ENCODE results near the gene RTF2.

DNA sequence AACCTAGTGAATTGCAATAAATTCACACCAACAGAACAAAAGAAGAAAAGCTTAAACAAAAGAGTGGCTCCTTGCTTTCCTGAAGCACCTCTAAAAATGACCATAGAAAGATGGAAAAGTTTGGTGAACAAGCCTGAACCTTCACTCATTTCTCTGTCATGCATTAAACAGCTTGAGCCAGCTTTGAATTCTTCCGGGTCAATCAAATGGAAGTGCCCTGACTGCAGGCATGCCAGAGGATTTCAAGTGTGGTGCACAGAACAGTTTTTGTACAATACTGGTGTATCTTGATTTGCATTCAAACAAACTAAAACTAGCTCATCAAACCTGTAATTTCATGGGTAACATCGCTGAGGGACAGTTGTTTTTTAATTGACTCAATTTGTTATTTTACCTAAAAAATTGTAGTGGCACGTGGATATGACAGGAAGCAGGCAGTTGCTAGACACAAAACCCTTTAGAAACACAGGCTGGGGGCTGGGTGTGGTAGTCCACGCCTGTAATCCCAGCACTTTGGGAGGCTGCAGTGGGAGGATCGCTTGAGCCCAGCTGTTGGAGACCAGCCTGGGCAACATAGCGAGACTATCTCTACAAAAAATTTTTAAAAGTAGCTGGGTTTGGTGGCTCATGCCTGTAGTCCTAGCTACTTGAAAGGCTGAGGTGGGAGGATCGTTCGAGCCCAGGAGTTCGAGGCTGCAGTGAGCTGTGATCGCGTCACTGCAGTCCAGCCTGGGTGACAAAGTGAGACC lies 47.3 kb upstream of the RTF2 start:
- no peak for TF ChIP-seq POLR2AphosphoS5 (IDR thresholded peaks at IDR 0.05; ENCODE audit: low read depth, low read length)
- TF ChIP-seq, protein P1, sequence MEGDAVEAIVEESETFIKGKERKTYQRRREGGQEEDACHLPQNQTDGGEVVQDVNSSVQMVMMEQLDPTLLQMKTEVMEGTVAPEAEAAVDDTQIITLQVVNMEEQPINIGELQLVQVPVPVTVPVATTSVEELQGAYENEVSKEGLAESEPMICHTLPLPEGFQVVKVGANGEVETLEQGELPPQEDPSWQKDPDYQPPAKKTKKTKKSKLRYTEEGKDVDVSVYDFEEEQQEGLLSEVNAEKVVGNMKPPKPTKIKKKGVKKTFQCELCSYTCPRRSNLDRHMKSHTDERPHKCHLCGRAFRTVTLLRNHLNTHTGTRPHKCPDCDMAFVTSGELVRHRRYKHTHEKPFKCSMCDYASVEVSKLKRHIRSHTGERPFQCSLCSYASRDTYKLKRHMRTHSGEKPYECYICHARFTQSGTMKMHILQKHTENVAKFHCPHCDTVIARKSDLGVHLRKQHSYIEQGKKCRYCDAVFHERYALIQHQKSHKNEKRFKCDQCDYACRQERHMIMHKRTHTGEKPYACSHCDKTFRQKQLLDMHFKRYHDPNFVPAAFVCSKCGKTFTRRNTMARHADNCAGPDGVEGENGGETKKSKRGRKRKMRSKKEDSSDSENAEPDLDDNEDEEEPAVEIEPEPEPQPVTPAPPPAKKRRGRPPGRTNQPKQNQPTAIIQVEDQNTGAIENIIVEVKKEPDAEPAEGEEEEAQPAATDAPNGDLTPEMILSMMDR (IDR thresholded peaks at IDR 0.05), result no peak
- TF ChIP-seq, protein P2, sequence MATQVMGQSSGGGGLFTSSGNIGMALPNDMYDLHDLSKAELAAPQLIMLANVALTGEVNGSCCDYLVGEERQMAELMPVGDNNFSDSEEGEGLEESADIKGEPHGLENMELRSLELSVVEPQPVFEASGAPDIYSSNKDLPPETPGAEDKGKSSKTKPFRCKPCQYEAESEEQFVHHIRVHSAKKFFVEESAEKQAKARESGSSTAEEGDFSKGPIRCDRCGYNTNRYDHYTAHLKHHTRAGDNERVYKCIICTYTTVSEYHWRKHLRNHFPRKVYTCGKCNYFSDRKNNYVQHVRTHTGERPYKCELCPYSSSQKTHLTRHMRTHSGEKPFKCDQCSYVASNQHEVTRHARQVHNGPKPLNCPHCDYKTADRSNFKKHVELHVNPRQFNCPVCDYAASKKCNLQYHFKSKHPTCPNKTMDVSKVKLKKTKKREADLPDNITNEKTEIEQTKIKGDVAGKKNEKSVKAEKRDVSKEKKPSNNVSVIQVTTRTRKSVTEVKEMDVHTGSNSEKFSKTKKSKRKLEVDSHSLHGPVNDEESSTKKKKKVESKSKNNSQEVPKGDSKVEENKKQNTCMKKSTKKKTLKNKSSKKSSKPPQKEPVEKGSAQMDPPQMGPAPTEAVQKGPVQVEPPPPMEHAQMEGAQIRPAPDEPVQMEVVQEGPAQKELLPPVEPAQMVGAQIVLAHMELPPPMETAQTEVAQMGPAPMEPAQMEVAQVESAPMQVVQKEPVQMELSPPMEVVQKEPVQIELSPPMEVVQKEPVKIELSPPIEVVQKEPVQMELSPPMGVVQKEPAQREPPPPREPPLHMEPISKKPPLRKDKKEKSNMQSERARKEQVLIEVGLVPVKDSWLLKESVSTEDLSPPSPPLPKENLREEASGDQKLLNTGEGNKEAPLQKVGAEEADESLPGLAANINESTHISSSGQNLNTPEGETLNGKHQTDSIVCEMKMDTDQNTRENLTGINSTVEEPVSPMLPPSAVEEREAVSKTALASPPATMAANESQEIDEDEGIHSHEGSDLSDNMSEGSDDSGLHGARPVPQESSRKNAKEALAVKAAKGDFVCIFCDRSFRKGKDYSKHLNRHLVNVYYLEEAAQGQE (IDR thresholded peaks at IDR 0.05; ENCODE audit: insufficient read depth in 1 of 2, low read depth in 2 of 2, low read length in 1 of 2), result no peak
- no peak for TF ChIP-seq SIN3A (IDR thresholded peaks at IDR 0.05; ENCODE audit: borderline replicate concordance, insufficient read depth, low read depth, low read length)
- TF ChIP-seq TCF7L2 (IDR thresholded peaks at IDR 0.05; ENCODE audit: low read depth, low read length), result no peak
